Stimulated activated CD4-positive, alpha-beta T cell treated with anti-CD3 and anti-CD28 coated beads, Interleukin-4, amount 100 ng/mL, for 24 hours (primary cell): Measurements from ENCODE around the gene IRF4.

Experiments
- DNase-seq: peaks from one replicate; pipeline ENCODE4 v3.0.0-alpha.2; 2020

Gene IRF4

DNA sequence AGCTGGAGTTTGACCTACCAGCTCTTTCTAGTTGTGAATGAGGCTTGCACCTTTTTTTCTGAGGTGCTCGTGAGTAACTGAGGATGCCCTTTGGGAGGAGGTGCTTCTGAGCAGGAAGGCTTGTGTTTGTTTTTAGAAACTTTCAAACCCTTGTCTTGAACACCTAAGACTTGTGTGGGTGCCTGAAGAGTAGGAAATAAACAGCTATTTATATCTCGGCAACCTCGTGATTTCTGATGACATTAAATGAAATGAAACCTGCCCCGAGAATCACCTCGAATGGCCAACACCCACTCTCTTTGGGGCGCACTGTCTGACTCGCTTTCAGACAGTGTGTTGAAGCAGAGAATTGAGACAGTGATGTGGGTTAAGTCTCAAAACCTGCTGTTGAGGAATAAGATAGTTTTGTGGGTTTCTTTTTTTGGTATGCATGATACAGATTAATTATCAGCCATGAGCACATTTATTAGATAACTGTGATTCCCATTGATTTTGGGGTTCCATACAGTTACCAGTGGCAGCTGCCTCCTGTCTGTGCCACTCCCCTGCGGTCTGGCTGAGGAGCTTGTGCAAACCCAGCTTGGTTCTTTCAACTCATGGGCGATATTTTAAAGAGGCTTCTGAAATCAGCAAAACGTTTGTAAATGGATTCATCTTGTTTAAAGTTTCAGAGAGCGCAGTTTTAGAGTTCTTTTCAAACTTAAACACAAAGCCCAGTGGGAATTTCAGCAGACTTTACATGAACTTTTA is 8.4 kb downstream of the IRF4 start:
- peak; percentile 62 for DNase-seq

GRCh38 chr6:400815-401214 is 9.3 kb downstream of the IRF4 start:
- DNase-seq, result no peak

DNA sequence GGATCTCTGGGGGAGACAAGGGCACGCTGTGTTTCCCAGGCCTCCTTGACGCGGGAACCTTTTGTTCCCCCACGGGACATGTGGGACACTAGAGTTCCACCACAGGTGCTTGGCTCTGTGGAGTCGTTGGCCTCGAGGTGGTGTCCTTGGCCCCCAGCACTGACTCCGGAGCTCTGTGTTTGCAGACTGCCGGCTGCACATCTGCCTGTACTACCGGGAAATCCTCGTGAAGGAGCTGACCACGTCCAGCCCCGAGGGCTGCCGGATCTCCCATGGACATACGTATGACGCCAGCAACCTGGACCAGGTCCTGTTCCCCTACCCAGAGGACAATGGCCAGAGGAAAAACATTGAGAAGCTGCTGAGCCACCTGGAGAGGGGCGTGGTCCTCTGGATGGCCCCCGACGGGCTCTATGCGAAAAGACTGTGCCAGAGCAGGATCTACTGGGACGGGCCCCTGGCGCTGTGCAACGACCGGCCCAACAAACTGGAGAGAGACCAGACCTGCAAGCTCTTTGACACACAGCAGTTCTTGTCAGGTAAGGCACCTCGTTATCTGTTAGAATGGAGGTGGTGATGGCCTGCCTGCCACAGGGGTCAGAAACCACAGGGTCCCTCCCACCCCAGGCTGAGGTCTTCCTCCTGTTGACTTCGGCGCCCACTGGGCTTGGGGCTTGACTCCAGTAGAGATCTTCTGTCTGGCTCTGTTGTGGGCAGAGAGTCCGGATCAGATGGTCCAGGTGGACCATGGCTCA is 9.9 kb downstream of the IRF4 start:
- DNase-seq, result no peak

DNA sequence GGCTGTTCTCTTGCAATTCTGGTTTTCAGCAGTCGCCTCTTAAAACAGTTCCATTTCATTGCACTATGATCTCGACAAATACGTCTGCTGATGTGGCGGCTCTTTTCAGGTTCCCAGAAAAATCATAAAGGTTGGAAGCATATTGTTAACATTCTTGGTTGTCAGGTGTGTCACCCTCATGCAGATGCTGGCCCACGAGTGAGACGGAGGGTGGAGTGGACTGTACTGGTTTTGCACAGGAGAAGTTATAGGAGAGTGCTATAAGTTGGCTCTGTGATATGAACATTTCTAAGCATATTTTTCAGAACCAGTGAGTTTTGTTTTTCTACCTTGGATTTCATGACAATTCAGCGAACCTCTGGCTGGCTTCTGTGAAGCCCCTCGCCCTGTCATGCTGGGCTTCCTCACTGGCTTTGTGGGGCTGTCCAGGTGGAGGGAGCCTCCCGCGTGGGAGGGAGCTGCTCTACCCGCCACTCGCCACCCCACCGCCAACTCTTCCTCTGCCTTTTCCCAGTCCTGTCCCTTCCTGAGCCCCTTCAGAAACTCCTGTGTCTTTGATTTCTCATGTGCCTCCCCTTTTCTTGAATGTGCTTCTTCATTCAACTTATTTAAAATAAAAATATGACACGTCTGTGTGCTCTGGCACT is 10.6 kb downstream of the IRF4 start:
- DNase-seq, result no peak

DNA sequence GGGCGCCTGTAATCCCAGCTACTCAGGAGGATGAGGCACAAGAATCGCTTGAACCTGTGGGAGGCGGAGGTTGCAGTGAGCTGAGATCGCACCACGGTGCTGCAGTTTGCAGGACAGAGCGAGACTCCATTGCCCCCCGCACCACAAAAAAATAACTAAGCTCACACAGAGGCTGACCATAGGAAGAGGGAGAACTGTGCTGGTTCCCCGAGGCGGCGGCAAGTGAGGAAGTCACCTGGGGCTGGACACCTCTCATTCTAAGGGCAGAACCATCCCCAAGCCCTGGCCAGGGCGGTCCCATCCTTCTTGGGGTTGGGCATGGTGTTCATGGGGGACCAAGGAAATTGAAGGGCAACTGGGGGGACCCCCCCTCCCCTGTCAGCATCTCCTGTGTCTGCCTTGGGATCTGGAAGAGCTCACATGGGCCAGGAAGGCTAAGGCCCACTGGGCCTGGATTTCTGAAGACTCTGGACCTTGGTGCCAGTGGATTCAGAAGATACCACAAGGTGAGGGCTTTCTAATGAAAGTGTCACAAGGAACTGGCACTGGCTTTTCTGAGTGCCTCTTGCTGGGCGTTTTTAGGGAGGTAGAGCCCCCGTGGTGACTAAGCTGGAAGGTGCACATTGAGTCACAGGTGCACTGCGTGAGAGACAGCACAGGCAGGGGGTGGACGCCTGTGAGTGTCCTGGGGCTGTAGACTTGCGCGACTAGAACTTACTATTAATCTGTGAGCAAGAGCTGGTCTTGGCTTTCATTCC is 11.5 kb downstream of the IRF4 start:
- peak; percentile 82 for DNase-seq

- peak; percentile 71 for DNase-seq
These were observed 12.4 kb downstream of the IRF4 start for GRCh38 chr6:403659-404655.

DNA sequence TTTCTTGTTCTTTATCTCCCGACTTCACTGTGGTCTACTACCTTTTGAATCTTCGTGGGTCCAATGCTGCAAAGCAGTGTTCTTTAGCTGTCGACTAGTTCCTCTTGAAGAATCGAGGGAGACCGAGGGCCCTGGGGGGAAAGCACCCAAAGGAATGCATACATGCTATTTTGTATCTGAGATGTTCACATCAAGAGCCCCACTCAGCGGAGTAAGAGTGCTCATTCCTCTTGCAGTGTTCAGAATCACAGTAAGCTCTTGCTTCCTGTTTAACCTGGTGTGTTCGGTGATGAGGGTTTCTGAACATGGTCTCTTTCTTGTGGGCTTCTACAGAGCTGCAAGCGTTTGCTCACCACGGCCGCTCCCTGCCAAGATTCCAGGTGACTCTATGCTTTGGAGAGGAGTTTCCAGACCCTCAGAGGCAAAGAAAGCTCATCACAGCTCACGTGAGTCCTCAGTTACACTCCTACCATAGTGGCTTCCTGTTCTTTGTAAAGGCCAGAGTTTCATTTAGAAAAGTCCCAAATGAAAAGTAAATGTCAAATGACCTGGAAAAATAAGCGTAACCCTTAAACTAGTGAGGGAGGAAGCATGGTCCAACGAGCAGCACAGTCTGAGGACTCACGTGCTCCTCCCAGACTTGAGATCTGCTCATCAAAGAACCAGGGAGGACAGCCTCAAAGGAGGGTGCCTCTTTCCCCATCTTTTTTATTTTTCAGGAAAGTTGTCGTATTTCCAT is 13.3 kb downstream of the IRF4 start:
- no peak for DNase-seq

GRCh38 chr6:408148-408547 is 16.6 kb downstream of the IRF4 start:
- DNase-seq, result no peak

DNA sequence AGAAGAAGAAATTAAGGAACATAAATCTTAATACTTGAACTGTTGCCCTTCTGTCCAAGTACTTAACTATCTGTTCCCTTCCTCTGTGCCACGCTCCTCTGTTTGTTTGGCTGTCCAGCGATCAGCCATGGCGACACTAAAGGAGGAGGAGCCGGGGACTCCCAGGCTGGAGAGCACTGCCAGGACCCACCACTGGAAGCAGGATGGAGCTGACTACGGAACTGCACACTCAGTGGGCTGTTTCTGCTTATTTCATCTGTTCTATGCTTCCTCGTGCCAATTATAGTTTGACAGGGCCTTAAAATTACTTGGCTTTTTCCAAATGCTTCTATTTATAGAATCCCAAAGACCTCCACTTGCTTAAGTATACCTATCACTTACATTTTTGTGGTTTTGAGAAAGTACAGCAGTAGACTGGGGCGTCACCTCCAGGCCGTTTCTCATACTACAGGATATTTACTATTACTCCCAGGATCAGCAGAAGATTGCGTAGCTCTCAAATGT is 17.1 kb downstream of the IRF4 start:
- no peak for DNase-seq

DNA sequence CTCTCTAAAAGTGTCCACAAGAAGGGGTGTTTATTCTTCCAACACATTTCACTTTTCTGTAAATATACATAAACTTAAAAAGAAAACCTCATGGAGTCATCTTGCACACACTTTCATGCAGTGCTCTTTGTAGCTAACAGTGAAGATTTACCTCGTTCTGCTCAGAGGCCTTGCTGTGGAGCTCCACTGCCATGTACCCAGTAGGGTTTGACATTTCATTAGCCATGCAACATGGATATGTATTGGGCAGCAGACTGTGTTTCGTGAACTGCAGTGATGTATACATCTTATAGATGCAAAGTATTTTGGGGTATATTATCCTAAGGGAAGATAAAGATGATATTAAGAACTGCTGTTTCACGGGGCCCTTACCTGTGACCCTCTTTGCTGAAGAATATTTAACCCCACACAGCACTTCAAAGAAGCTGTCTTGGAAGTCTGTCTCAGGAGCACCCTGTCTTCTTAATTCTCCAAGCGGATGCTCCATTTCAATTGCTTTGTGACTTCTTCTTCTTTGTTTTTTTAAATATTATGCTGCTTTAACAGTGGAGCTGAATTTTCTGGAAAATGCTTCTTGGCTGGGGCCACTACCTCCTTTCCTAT is 17.9 kb downstream of the IRF4 start:
- no peak for DNase-seq

GRCh38 chr6:410555-411395 is 19.2 kb downstream of the IRF4 start:
- DNase-seq, result no peak

DNA sequence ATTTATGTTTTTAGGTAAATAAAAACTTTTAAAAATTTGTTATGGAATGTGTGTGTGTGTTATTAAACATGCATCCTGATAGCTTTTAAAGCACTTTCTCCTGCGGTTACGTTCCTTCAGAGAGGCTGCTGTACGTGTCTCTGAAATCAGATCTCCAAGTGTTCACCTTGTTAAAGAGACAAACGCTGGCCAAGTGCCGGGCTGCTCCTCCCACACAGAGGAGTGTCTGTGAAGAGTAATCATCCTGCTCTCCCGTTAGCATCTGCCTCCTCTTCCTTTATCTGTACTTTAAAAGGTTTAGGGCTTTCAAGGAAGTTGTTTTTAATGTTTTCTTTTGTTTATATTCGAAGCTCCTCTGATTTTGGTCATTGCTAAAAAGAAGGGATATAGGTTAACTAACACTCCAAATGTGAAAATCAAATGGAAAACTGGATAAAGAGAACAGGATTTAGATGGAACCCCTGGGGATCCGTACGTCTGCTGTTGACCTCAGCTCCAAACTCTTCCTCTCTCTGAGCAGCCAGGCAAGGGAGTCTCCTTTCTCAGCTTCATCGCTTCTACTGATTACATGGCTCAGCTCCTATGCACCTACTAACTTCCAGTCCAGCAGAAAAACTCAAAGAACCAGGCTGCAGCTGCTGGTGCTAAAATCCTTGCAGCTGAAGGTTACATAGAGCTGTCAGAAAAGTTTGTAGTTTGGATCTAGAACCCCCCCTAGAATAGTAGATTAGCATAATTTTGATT is 20.0 kb downstream of the IRF4 start:
- no peak for DNase-seq

GRCh38 chr6:412146-412886 is 20.8 kb downstream of the IRF4 start:
- DNase-seq, result no peak

DNA sequence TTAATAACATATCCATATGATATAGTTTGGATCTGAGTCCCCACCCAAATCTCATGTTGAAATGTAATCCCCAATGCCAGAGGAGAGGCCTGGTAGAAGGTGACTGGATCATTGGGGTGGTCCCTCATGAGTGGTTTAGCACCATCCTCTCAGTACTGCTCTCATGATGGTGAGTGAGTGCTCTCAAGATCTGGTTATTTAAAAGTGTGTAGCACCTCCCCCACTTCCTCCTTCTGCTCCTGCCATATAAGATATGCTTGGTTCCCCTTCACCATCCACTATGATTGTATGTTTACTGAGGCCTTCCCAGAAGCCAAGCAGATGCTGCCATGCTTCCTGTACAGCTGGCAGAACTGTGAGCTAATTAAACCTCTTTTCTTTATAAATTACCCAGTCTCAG is 22.9 kb downstream of the IRF4 start:
- no peak for DNase-seq

GRCh38 chr6:415087-415486 is 23.5 kb downstream of the IRF4 start:
- no peak for DNase-seq

DNA sequence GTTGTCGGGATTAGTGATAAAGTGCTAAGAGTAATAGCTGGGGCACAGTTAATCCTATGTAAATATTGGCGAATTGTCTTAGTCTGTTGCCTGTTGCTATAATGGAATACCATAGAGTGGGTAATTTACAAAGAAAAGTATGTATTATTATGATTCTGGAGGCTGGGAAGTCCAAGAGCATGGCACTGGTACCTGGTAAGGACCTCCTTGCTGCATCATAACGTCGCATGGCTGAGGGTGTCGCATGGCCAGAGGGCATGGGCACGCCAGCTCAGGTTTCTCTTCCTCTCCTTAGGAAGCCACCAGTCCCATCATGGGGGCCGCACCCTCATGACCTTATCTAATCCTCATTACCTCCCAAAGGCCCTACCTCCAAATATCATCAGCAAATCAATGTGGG is 29.7 kb downstream of the IRF4 start:
- DNase-seq, result no peak

GRCh38 chr6:422433-423054 is 31.0 kb downstream of the IRF4 start:
- DNase-seq, result peak; percentile 77
